ENCODE results near the gene RYR2.

- TF ChIP-seq CTCF (IDR thresholded peaks at IDR 0.05) (no peak), EP300 (IDR thresholded peaks at IDR 0.05; ENCODE audit: low read depth) (no peak), POLR2AphosphoS5 (IDR thresholded peaks at IDR 0.05) (no peak)
Observed at GRCh38 chr1:237229333-237229732, 187.3 kb downstream of the RYR2 start.
